ENCODE results near the gene CACNA1A. TPM values are rescaled to one million over a fixed set of nuclear protein-coding genes. Genes with fewer than 3 reads are reported as not detected.

Gene CACNA1A
- total RNA-seq, 1 experiment from 2014 or later = not detected

DNA sequence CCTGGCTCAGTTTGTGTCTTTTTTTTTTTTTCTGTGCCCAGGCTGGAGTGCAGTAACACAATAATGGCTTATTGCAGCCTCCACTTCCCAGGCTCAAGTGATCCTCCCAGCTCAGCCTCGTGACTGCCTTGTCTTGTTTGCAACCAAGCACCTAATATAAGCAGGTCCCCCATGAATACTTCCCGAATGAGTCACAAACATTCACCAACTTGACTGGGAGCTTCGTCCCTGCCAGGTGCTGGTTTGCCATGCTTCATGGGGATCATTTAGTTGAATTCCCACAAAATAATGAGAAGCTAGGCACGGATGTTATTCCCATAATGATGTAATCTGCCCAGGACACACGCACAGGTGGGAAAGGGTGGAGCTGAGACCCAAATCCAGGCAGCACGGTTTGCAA lies 176.5 kb downstream of the CACNA1A start:
- H3K36me3 ChIP-seq (ENCODE audit: insufficient read depth, low read length) = no peaks in the 10 kb centered on the region
- no peak overlapping the region for H3K27ac ChIP-seq (ENCODE audit: low read length)
- H3K27me3 ChIP-seq (ENCODE audit: low read length) = no peaks in the 10 kb centered on the region
- no peaks in the 10 kb centered on the region for H3K79me2 ChIP-seq (ENCODE audit: low read length)
- H4K20me1 ChIP-seq (ENCODE audit: insufficient read depth, low read depth, low read length) = no peaks in the 10 kb centered on the region
- H3K4me3 ChIP-seq (ENCODE audit: low read length) = no peak overlapping the region
- H2AFZ ChIP-seq (ENCODE audit: low read length) = no peak overlapping the region
- no peaks in the 10 kb centered on the region for H3K4me1 ChIP-seq (ENCODE audit: low read length)
- DNase-seq = no peak
- H3K4me2 ChIP-seq (ENCODE audit: low read depth, low read length, poor library complexity, severe bottlenecking) = no peak overlapping the region
- H3K9ac ChIP-seq (ENCODE audit: low read length) = no peak overlapping the region
- no peaks in the 10 kb centered on the region for H3K9me2 ChIP-seq (replicated peaks; ENCODE audit: insufficient read depth, low read length)
- no peaks in the 10 kb centered on the region for H3K9me3 ChIP-seq (ENCODE audit: low read length)

DNA sequence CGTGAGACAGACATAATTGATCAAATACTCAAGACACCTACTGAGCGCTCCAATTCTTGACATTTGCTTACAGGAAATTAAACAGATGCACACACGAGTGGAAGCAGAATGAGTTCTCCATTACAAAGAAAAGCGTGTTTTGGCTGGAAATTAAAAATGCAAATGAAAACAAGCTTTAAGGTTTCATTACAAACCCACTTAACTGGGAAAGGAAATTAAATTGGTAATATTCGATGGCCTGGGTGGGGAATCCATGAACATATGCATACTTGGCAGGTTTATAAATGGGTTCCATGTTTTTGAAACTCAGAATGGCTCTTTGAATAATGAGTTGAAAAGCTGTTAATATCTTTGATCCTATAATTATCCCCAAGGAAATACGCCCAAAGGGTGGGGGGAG lies 178.0 kb downstream of the CACNA1A start:
- H3K27ac ChIP-seq (ENCODE audit: low read length) = no peak overlapping the region
- no peaks in the 10 kb centered on the region for H3K27me3 ChIP-seq (ENCODE audit: low read length)
- no peaks in the 10 kb centered on the region for H3K9me3 ChIP-seq (ENCODE audit: low read length)

DNA sequence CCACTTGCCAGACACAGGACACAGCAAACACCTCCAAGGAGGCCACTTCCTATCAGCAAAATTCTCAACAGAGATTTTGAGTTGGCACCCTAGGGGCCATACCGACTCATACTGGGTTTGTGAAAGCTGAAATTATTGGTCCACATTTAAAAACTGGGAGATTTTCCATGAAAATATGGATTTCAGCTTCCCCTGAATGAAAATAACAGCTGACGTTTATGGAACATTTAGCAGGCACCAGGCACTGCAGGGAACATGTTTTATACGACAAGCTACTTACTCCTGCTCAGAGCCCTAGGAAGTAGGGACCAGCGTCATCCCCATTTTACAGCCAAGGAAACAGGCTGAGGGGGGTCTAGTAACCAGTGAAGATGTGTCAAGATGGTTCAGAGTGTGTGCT lies 186.8 kb downstream of the CACNA1A start:
- Histone ChIP-seq H3K9me3 (ENCODE audit: low read length) (no peaks in the 10 kb centered on the region), H3K36me3 (ENCODE audit: insufficient read depth, low read length) (no peaks in the 10 kb centered on the region), H3K9ac (ENCODE audit: low read length) (no peak overlapping the region), H3K27me3 (ENCODE audit: low read length) (no peaks in the 10 kb centered on the region), H3K4me3 (ENCODE audit: low read length) (no peak overlapping the region), H3K27ac (ENCODE audit: low read length) (no peak overlapping the region), H3K9me2 (replicated peaks; ENCODE audit: insufficient read depth, low read length) (no peaks in the 10 kb centered on the region), H3K79me2 (ENCODE audit: low read length) (no peaks in the 10 kb centered on the region), H3K4me2 (ENCODE audit: low read depth, low read length, poor library complexity, severe bottlenecking) (no peak overlapping the region), H2AFZ (ENCODE audit: low read length) (no peak overlapping the region), H3K4me1 (ENCODE audit: low read length) (no peaks in the 10 kb centered on the region), H4K20me1 (ENCODE audit: insufficient read depth, low read depth, low read length) (no peaks in the 10 kb centered on the region)
- DNase-seq = no peak

More for the DNA sequence above, 178.0 kb downstream of the CACNA1A start:
- Histone ChIP-seq H3K9ac (ENCODE audit: low read length) (no peak overlapping the region), H3K4me3 (ENCODE audit: low read length) (no peak overlapping the region), H3K9me2 (replicated peaks; ENCODE audit: insufficient read depth, low read length) (no peaks in the 10 kb centered on the region), H3K4me1 (ENCODE audit: low read length) (no peaks in the 10 kb centered on the region), H3K36me3 (ENCODE audit: insufficient read depth, low read length) (no peaks in the 10 kb centered on the region), H2AFZ (ENCODE audit: low read length) (no peak overlapping the region), H3K4me2 (ENCODE audit: low read depth, low read length, poor library complexity, severe bottlenecking) (no peak overlapping the region), H4K20me1 (ENCODE audit: insufficient read depth, low read depth, low read length) (no peaks in the 10 kb centered on the region), H3K79me2 (ENCODE audit: low read length) (no peaks in the 10 kb centered on the region)
- DNase-seq = no peak

DNA sequence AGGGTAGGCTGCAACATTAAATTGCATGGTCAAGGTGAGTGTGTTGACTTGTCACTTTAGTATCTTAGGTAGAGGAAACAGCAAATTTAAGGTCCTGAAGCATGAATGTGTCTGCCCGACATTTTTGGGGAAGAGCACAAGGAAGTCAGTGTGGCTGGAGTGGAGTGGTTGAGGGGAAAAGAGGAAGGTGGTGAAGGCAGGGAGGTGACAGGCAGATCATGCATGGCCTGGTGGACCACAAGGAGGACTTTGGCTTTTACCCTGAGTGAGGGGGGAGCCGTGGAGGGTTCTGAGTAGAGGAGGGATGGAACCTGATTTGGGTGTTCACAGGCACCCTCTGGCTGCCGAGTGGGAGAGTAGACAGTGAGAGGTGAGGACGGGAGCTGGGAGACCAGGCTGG lies 188.1 kb downstream of the CACNA1A start:
- no peak overlapping the region for H3K9ac ChIP-seq (ENCODE audit: low read length)
- H3K79me2 ChIP-seq (ENCODE audit: low read length) = no peaks in the 10 kb centered on the region
- no peak overlapping the region for H3K27ac ChIP-seq (ENCODE audit: low read length)
- no peaks in the 10 kb centered on the region for H3K9me3 ChIP-seq (ENCODE audit: low read length)
- no peak overlapping the region for H3K4me3 ChIP-seq (ENCODE audit: low read length)
- no peak for DNase-seq
- H3K4me1 ChIP-seq (ENCODE audit: low read length) = no peaks in the 10 kb centered on the region
- H3K27me3 ChIP-seq (ENCODE audit: low read length) = no peaks in the 10 kb centered on the region
- no peaks in the 10 kb centered on the region for H4K20me1 ChIP-seq (ENCODE audit: insufficient read depth, low read depth, low read length)
- H3K4me2 ChIP-seq (ENCODE audit: low read depth, low read length, poor library complexity, severe bottlenecking) = no peak overlapping the region
- H2AFZ ChIP-seq (ENCODE audit: low read length) = no peak overlapping the region
- no peaks in the 10 kb centered on the region for H3K36me3 ChIP-seq (ENCODE audit: insufficient read depth, low read length)
- no peaks in the 10 kb centered on the region for H3K9me2 ChIP-seq (replicated peaks; ENCODE audit: insufficient read depth, low read length)

DNA sequence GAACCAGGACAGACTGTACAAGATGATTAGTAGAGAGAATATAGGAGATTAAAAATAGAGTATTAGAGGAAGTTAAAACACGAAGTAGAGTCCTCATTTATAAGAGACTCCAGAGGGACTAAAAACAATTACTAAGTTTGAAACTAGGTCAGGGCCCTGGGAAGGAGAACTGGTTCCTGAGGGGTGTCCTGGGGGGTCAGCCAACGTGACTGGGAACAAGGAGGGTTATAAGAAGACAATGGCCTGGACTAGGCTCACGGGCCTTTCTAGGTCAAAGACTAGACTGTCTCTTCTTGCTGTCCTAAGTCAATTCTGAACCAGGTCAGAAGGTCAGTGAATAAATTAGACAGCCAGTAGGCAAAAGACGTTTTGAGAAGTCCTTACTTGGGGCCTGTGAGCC lies 190.8 kb downstream of the CACNA1A start:
- Histone ChIP-seq H3K4me2 (ENCODE audit: low read depth, low read length, poor library complexity, severe bottlenecking) (no peak overlapping the region), H3K9ac (ENCODE audit: low read length) (no peak overlapping the region), H2AFZ (ENCODE audit: low read length) (no peak overlapping the region), H3K9me2 (replicated peaks; ENCODE audit: insufficient read depth, low read length) (no peaks in the 10 kb centered on the region), H3K27me3 (ENCODE audit: low read length) (no peaks in the 10 kb centered on the region), H4K20me1 (ENCODE audit: insufficient read depth, low read depth, low read length) (no peaks in the 10 kb centered on the region), H3K27ac (ENCODE audit: low read length) (no peak overlapping the region), H3K79me2 (ENCODE audit: low read length) (no peaks in the 10 kb centered on the region), H3K9me3 (ENCODE audit: low read length) (no peaks in the 10 kb centered on the region), H3K4me1 (ENCODE audit: low read length) (no peaks in the 10 kb centered on the region), H3K4me3 (ENCODE audit: low read length) (no peak overlapping the region), H3K36me3 (ENCODE audit: insufficient read depth, low read length) (no peaks in the 10 kb centered on the region)
- DNase-seq = no peak

DNA sequence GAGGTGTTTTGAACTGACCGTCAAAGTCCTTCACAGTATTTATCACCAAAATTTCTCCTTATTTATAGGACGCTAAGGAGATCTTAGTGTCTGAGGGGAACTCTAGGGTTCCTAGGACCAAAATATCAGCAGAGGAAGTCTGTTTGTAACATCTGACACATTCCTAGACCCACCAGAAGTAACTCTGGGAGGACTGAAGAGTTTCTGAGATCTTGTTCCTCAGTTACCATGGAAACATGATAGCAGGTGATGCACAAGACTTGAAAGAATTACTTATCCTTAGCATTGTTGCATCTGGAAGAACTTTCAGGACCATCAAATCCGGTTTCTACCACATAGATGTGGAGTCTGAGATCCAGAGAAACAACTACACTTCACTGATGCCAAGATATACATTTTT lies 191.5 kb downstream of the CACNA1A start:
- Histone ChIP-seq H3K9me2 (replicated peaks; ENCODE audit: insufficient read depth, low read length) (no peaks in the 10 kb centered on the region), H3K9me3 (ENCODE audit: low read length) (no peaks in the 10 kb centered on the region), H3K4me3 (ENCODE audit: low read length) (no peak overlapping the region), H2AFZ (ENCODE audit: low read length) (no peak overlapping the region), H3K4me2 (ENCODE audit: low read depth, low read length, poor library complexity, severe bottlenecking) (no peak overlapping the region), H3K79me2 (ENCODE audit: low read length) (no peaks in the 10 kb centered on the region), H4K20me1 (ENCODE audit: insufficient read depth, low read depth, low read length) (no peaks in the 10 kb centered on the region), H3K27me3 (ENCODE audit: low read length) (no peaks in the 10 kb centered on the region), H3K27ac (ENCODE audit: low read length) (no peak overlapping the region), H3K36me3 (ENCODE audit: insufficient read depth, low read length) (no peaks in the 10 kb centered on the region), H3K4me1 (ENCODE audit: low read length) (no peaks in the 10 kb centered on the region), H3K9ac (ENCODE audit: low read length) (no peak overlapping the region)
- no peak for DNase-seq

DNA sequence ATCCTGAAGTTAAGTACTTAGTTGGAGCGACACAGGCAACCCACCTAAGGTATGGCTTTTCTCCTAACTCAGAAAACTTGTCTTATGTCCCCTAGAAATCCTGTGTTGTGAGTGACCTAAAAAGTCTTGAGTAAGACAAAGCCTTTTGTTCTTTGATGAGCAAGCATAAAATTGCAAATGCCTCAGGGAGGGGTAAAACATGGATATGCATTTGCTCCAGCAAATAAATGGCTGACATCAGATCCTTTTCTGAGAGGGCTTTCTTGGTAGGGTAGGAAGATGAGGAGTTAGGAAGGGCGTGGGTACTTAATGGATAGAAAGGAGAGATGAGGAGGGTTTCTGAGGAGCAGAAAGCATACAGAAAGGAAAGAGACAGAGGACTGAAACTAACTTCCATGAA lies 192.4 kb downstream of the CACNA1A start:
- H3K9me2 ChIP-seq (replicated peaks; ENCODE audit: insufficient read depth, low read length) = no peaks in the 10 kb centered on the region
- no peaks in the 10 kb centered on the region for H3K4me1 ChIP-seq (ENCODE audit: low read length)
- H3K79me2 ChIP-seq (ENCODE audit: low read length) = no peaks in the 10 kb centered on the region
- no peak overlapping the region for H3K27ac ChIP-seq (ENCODE audit: low read length)
- no peaks in the 10 kb centered on the region for H3K9me3 ChIP-seq (ENCODE audit: low read length)
- no peak overlapping the region for H2AFZ ChIP-seq (ENCODE audit: low read length)
- H3K27me3 ChIP-seq (ENCODE audit: low read length) = no peaks in the 10 kb centered on the region
- no peak overlapping the region for H3K9ac ChIP-seq (ENCODE audit: low read length)
- DNase-seq = no peak
- no peak overlapping the region for H3K4me3 ChIP-seq (ENCODE audit: low read length)
- H3K36me3 ChIP-seq (ENCODE audit: insufficient read depth, low read length) = no peaks in the 10 kb centered on the region
- H4K20me1 ChIP-seq (ENCODE audit: insufficient read depth, low read depth, low read length) = no peaks in the 10 kb centered on the region
- no peak overlapping the region for H3K4me2 ChIP-seq (ENCODE audit: low read depth, low read length, poor library complexity, severe bottlenecking)

DNA sequence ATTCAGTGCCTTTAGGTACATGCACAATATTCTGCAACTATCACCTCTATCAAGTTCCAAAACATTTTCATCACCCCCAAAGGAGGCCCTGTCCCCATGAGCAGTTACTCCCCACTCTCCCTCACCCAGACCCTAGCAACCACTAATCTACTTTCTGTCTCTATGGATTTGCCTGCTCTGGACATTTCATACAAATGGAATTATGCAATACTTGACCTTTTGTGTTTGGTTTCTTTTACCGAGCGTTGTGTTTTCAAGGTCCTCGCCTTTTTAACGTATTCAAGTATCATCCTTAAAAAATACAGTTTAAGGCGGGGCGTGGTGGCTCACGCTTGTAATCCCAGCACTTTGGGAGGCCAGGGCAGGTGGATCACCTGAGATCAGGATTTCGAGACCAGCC lies 196.4 kb downstream of the CACNA1A start:
- H3K4me1 ChIP-seq (ENCODE audit: low read length) = no peaks in the 10 kb centered on the region
- no peak for DNase-seq
- no peaks in the 10 kb centered on the region for H4K20me1 ChIP-seq (ENCODE audit: insufficient read depth, low read depth, low read length)
- H3K4me3 ChIP-seq (ENCODE audit: low read length) = no peak overlapping the region
- no peaks in the 10 kb centered on the region for H3K9me2 ChIP-seq (replicated peaks; ENCODE audit: insufficient read depth, low read length)
- H3K27me3 ChIP-seq (ENCODE audit: low read length) = no peaks in the 10 kb centered on the region
- H3K9ac ChIP-seq (ENCODE audit: low read length) = no peak overlapping the region
- no peaks in the 10 kb centered on the region for H3K36me3 ChIP-seq (ENCODE audit: insufficient read depth, low read length)
- H3K9me3 ChIP-seq (ENCODE audit: low read length) = no peaks in the 10 kb centered on the region
- H3K79me2 ChIP-seq (ENCODE audit: low read length) = no peaks in the 10 kb centered on the region
- H3K4me2 ChIP-seq (ENCODE audit: low read depth, low read length, poor library complexity, severe bottlenecking) = no peak overlapping the region
- H3K27ac ChIP-seq (ENCODE audit: low read length) = no peak overlapping the region
- no peak overlapping the region for H2AFZ ChIP-seq (ENCODE audit: low read length)
